A549 treated with CORT108297 at 1 μM for 4 hours (cell line): ENCODE data around the gene BBS4. TPM values are rescaled to one million over a fixed set of nuclear protein-coding genes. Genes with fewer than 3 reads are reported as not detected.

ENCODE experiments used
- total RNA-seq: library from RNA; stranded (reverse); fragments of 200-300 nt; extraction: Qiagen RNA extraction; gene quantifications from 5 replicates; pipeline ENCODE4 v1.2.3, GENCODE V29; 2022

BBS4 gene
- total RNA-seq, result 15.1 to 18.1 TPM (median 18.1 TPM) in 5 replicates

DNA sequence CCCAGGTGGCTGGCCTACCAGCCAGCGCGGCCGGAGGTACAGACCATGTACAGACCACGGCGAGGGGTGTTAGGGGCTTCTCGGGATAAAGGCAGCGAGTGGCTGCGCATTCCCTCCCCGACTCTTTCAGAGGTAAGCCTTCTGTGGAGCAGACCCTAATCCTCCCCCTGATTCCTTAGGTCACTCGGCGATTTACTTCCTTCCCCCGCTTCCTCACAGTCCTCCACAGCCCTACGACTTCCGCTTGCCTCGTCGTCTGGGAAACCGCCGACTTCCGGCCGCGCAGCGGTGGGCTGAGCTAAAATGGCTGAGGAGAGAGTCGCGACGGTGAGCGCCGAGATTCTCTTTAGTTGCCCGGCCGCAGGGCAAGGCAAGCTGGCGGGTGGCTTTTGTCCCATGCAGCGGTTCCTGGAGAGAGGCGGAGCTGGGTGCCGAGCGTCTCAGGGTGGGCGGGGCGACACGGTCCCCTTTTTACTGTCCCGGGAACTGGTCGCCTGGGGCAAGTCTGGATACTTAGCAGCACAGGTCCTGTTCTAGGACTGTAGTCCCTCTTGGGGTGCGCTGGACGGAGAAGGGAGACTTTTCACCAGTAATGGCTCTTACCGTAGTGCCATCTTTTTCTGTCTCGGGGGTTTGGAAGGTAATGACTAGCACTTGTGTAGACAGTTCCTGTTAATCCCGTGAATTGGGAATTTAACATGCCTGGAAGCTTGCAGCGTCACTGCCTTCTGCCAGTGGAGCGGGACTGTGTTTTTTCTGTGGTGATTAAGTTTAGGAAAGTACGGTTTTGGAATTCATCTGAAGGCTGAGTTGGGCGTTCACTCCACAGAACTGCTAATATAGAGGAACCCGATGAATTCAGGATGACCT lies at the start of gene BBS4, which contains the start of gene HIGD2B:
TSS of gene BBS4 (plus strand) at position 283 of the 870 bp plus-strand sequence. CDS start at position 304, 21 bp downstream.
TSS of gene HIGD2B (minus strand) at position 258 of the 870 bp plus-strand sequence. CDS start 9,808 bp downstream, outside the sequence.

GRCh38 chr15:72654397-72654796 lies 31.6 kb upstream of the BBS4 start, which contains the start of gene GOLGA6B:
TSS of gene GOLGA6B (plus strand) at chr15:72654697. CDS start at chr15:72654738, 41 bp downstream.

GRCh38 chr15:72783640-72784455 lies 97.8 kb downstream of the BBS4 start, which contains the start of gene ADPGK:
TSS of gene ADPGK (minus strand) at chr15:72783758. CDS start at chr15:72783691, 67 bp downstream.

Other genes with a start within 250 kb of the BBS4 start
- 49.4 to 79.7 TPM (median 74.9 TPM) in 5 replicates for gene ARIH1, start 211.9 kb upstream of the BBS4 start, total RNA-seq
- 0.05 TPM in 1 of 5 replicates, not detected in the others for gene GOLGA6B, start 31.5 kb upstream of the BBS4 start, total RNA-seq
- not detected in 5 replicates for gene HIGD2B, start within 50 bp of the BBS4 start, total RNA-seq
- 74.5 to 79.8 TPM (median 78.5 TPM) in 5 replicates for gene ADPGK, start 97.6 kb downstream of the BBS4 start, total RNA-seq